Measurements from ENCODE around the gene PTPRF. TPM values are rescaled to one million over a fixed set of nuclear protein-coding genes. Genes with fewer than 3 reads are reported as not detected.

PTPRF gene
- total and polyA plus RNA-seq, 4 donors = 41.2 to 241 (median 85.6) TPM

- no peak for TF ChIP-seq FOXA1 (IDR thresholded peaks at IDR 0.05)
- no peak for TF ChIP-seq RAD21 (IDR thresholded peaks at IDR 0.05)
- no peak for TF ChIP-seq HNF4A (conservative IDR thresholded peaks at IDR 0.05)
- TF ChIP-seq HNF4G (IDR thresholded peaks at IDR 0.05) = no peak
- H3K9ac ChIP-seq (ENCODE audit: low read depth in 1 of 2, low read length in 2 of 2) = no peak overlapping the region
Measured at GRCh38 chr1:43545339-43545694, 14.6 kb downstream of the PTPRF start.

GRCh38 chr1:43545695-43546387, 15.2 kb downstream of the PTPRF start:
- Histone ChIP-seq H3K4me3 (ENCODE audit: low read depth in 1 of 3, low read length in 3 of 3) (no peak overlapping the region), H3K27me3 (ENCODE audit: control insufficient read depth in 4 of 4, insufficient read depth in 4 of 4, low read length in 3 of 4) (no peaks in the 10 kb centered on the region), H3K36me3 (ENCODE audit: control insufficient read depth in 4 of 4, insufficient read depth in 3 of 4, low read depth in 1 of 4, low read length in 3 of 4) (no peaks in the 10 kb centered on the region), H3K9ac (ENCODE audit: low read depth in 1 of 2, low read length in 2 of 2) (no peak overlapping the region), H3K9me3 (ENCODE audit: control insufficient read depth in 4 of 4, low read length in 3 of 4) (no peaks in the 10 kb centered on the region), H3K27ac (ENCODE audit: low read depth in 1 of 2, low read length in 2 of 2) (peak overlapping the region; percentile 96 to 97), H3K4me1 (ENCODE audit: control insufficient read depth in 4 of 4, insufficient read depth in 4 of 4, low read length in 3 of 4) (peaks cover 68 to 94% (median 87%) of the 10 kb centered on the region in 4 donors)
- WGBS = 16% methylated on average over 12 of the region's 12 CpGs
- DNase-seq (ENCODE audit: low spot score) = peak; percentile 86
- TF ChIP-seq HNF4G (IDR thresholded peaks at IDR 0.05) = peak; percentile 95
- TF ChIP-seq JUND (IDR thresholded peaks at IDR 0.05) = peak in 1 of 2 donors; percentile 48
- peak; percentile 63 for TF ChIP-seq MAX (IDR thresholded peaks at IDR 0.05)
- no peak for TF ChIP-seq REST (IDR thresholded peaks at IDR 0.05)
- peak; percentile 99 to 100 for TF ChIP-seq RXRA (IDR thresholded peaks at IDR 0.05)
- peak; percentile 99 for TF ChIP-seq SP1 (IDR thresholded peaks at IDR 0.05)
- no peak for TF ChIP-seq TAF1 (conservative IDR thresholded peaks at IDR 0.05)
- TF ChIP-seq HNF4A (conservative IDR thresholded peaks at IDR 0.05) = peak; percentile 86 to 93
- peak; percentile 5 for TF ChIP-seq FOXA1 (IDR thresholded peaks at IDR 0.05)
- peak in 1 of 2 donors; percentile 33 for TF ChIP-seq GABPA (IDR thresholded peaks at IDR 0.05 in 1 of 2, conservative IDR thresholded peaks at IDR 0.05 in 1 of 2)
- no peak for TF ChIP-seq CTCF (IDR thresholded peaks at IDR 0.05; ENCODE audit: low read depth, low read length, missing input control)
- TF ChIP-seq EGR1 (IDR thresholded peaks at IDR 0.05; ENCODE audit: low read depth in 2 of 2) = peak in 1 of 2 donors; percentile 61
- TF ChIP-seq RAD21 (IDR thresholded peaks at IDR 0.05) = peak in 1 of 2 donors; percentile 16
- TF ChIP-seq ATF3 (IDR thresholded peaks at IDR 0.05) = peak; percentile 22
- peak; percentile 77 for TF ChIP-seq YY1 (IDR thresholded peaks at IDR 0.05)
- no peak for TF ChIP-seq FOXA2 (IDR thresholded peaks at IDR 0.05)
- peak; percentile 27 for TF ChIP-seq ZBTB33 (IDR thresholded peaks at IDR 0.05)
- peak; percentile 96 for TF ChIP-seq NR2F2 (IDR thresholded peaks at IDR 0.05)

More at GRCh38 chr1:43545339-43545694, 14.6 kb downstream of the PTPRF start:
- Histone ChIP-seq H3K4me1 (ENCODE audit: control insufficient read depth in 4 of 4, insufficient read depth in 4 of 4, low read length in 3 of 4) (peaks cover 68 to 94% (median 86%) of the 10 kb centered on the region in 4 donors), H3K27ac (ENCODE audit: low read depth in 1 of 2, low read length in 2 of 2) (peak overlapping the region; percentile 96 to 97), H3K4me3 (ENCODE audit: low read depth in 1 of 3, low read length in 3 of 3) (no peak overlapping the region), H3K36me3 (ENCODE audit: control insufficient read depth in 4 of 4, insufficient read depth in 3 of 4, low read depth in 1 of 4, low read length in 3 of 4) (no peaks in the 10 kb centered on the region), H3K27me3 (ENCODE audit: control insufficient read depth in 4 of 4, insufficient read depth in 4 of 4, low read length in 3 of 4) (no peaks in the 10 kb centered on the region), H3K9me3 (ENCODE audit: control insufficient read depth in 4 of 4, low read length in 3 of 4) (no peaks in the 10 kb centered on the region)
- 45% methylated on average over 12 of the region's 12 CpGs for WGBS
- no peak for DNase-seq (ENCODE audit: low spot score)
